ENCODE measurements around the gene LHPP.
"Not testable (repeated sequence)": the region's sequence is repeated elsewhere in the genome, so short reads cannot be mapped to it uniquely, and the experiment has no call there.

The LHPP gene

DNA sequence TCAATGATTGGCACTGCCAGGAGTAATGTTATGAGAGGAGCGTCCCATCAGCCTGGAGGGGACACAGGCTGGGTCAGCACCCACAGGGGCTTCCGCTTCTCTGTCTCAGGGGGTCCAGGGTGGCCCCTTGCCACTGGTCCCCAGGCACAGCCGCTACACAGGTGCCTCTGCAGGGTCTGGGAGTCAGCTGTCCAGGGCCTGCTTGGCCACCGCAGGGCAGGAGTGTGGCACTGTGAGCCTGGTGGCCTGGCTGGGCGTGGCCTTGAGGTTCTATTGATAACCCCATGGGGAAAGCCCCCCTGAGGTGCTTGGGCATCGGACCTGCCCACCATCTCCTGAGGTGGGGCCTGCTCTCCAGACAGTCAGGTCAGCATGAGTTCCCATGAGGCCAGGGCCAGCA, 136.6 kb downstream of the LHPP start:
- no peak for DNase-seq

DNA sequence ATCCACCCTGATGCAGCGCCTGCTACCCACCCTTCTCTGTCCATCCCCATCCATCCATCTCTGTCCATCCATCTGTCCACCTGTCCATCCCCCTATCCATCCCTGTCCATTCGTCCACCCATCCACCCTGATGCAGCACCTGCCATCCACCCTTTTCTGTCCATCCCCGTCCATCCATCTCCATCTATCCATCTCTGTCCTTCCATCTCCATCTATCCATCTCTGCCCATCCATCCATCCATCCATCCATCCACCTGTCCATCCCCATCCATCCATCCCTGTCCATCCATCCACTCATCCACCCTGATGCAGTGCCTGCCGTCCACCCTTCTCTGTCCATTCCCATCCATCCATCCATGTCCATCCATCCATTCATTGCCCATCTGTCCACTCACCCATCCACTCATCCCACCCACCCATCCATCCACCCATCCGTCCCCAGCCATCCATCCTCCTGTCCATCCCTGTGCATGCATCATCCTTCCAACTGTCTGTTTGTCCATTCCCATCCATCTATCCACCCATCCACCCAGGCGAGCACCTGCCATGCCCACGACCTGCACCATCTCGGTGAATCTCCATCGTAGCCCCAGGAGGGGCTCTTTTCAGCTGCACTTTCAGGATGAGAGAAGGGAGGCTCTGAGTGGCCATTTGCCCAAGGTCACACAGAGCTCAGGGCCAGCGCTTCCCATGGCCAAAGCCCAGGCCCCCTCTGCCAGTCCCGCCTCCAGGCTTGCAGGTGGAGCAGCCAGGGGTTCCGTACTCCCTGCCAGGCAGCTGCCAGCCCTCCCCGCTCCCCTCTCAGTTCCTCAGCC, 137.4 kb downstream of the LHPP start:
- DNase-seq: no peak

DNA sequence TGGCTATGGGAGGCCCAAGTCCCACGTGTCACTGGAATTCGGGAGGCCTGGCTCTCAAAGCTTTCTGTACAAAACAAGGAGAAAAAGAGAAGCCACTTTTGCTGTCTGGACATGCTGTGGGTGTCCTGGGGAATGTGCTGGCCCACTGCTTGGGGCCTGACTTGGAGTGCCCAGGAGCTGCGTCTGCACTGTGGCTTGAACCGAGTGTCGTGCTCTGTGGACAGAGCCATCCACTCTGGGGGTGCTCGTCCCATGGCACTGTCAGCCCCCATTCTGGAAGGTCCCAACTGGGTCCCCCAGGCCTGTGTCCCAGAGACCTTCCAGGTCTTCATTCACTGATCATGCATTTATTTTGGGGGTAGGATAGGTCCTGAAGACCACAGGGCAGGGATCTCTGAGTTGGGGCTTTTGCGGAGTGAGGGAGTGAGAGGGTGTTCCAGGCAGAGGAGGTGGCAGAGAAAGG, 138.0 kb downstream of the LHPP start:
- no peak for DNase-seq

GRCh38 chr10:124600051-124600880, 138.6 kb downstream of the LHPP start:
- DNase-seq: no peak

DNA sequence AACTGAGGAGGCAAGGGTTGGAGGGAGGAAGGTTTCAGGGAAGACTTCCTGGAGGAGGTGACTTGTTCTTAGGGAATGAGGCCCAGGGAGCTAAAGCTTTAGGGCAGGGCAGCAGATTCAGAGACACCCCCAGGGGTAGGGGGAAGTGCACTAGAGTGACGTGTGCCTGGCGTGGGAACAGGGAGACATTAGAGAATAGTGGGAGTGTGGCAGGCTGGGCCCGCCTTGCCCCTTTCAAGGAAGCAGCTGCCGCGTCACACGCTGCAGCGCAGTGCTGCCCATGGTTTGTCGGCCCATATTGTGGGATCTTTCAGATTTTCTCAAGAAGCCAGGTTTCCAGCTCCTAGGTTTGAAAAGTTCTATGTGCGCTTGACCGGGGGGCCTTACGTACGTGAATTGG, 139.4 kb downstream of the LHPP start:
- DNase-seq: no peak

DNA sequence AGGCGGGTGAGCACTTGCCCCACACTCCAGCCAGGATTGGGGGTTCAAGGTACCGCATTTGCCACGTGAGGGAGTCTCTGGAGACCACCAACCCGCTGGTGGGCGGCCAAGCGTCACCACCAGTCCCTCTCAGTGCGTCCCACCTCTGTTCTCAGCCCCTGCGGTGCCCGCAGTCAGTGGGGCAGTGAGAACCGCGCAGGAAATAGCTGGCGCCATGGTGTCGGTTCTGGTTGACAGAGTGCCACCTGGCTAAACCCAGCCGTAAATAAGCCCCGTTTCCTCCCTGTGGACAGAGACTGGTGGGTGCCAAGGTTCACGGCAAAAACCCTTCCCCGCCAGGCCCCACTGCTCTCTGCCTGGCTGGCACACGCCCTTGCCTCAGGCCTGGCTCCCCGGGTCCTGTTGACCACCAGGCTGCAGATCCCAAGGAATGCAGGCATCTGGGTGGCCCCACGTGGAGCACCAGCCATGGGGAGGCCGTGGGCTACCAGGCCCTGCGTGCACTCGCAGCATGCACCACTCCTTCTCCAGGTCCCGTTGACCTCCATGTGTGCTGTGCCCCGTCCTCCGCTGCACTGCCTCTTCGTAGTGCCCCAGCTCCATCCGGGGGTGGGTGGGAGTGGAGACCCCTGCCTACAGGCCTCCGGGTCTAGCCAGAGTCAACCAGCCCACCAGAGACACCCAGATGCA, 140.0 kb downstream of the LHPP start:
- no peak for DNase-seq

DNA sequence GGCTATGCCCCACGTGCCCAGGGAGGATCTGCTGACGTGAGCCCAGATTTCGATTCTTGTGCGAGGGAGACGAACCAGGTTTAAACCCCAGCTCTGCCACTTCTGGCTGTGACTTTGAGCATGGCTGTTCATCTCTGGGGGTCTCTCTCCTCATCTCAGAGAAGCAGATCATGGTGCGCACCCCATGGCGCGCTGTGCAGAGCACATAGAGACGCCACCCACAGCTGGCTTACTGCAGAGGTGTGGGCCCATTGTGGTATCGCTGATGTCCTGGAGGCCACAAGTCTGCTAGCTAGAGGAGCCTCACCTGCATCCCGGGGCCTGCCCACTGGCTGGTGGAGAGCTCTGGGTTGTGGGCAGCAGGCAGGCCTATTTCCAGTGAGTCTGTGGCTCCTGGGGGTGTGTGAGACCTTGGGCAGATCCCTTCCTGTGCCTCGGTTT, 140.5 kb downstream of the LHPP start:
- no peak for DNase-seq

DNA sequence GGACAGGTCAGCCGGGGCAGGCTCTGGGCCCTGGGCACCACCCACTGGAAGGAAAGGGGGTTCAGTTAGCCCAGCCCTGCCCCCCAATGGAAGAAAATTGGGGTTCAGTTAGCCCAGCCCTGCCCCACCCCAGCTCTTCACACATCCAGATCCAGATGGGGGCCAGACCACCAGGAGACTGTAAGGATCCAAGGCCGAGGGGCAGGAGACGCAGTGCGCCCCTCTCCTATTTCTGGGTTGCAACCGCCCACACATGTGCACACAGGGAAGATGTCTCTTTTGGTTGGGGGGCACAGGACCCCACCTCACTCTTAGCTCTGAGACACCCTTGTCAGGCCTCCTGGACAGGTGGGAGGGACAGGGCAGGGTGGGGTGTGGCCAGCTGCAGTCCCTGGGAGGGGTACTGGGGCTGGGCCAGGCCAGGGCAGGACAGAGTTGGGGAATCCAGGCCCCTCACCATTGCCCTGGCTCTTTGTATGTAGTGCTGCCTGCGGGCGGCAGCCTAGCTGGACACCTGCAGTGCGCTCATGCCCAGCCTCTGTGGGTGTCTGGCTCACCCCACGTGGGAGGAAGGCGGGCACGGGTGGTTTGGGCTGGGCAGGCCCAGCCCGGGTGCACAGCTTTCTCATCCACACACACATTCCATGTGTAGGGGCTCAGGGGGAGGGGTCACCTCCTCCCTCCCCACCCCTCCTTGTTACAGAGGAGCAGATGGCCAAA, 141.2 kb downstream of the LHPP start:
- DNase-seq: no peak

- DNase-seq: no peak
These were observed 142.0 kb downstream of the LHPP start for GRCh38 chr10:124603376-124604213.

GRCh38 chr10:124604214-124605000, 142.8 kb downstream of the LHPP start:
- no peak for DNase-seq

GRCh38 chr10:124605001-124605370, 143.4 kb downstream of the LHPP start:
- DNase-seq: no peak

DNA sequence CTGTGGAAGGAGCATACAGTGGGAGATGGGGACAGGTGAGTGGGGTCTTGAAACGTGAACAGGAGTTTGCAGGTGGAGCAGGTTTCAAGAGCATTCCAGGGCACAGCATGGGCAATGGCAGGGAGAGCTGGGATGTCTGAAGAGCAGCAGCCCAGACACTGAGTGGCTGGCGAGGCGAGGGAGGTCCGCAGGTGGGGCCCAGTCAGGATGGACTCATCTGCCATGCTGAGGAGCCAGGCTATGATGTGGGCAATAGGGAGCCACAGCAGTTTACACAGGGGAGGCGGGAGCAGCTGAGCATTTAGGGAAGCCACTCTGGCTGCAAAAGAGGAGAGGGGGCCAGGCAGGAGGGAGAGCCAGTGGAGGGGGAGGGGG, 143.8 kb downstream of the LHPP start:
- no peak for DNase-seq

DNA sequence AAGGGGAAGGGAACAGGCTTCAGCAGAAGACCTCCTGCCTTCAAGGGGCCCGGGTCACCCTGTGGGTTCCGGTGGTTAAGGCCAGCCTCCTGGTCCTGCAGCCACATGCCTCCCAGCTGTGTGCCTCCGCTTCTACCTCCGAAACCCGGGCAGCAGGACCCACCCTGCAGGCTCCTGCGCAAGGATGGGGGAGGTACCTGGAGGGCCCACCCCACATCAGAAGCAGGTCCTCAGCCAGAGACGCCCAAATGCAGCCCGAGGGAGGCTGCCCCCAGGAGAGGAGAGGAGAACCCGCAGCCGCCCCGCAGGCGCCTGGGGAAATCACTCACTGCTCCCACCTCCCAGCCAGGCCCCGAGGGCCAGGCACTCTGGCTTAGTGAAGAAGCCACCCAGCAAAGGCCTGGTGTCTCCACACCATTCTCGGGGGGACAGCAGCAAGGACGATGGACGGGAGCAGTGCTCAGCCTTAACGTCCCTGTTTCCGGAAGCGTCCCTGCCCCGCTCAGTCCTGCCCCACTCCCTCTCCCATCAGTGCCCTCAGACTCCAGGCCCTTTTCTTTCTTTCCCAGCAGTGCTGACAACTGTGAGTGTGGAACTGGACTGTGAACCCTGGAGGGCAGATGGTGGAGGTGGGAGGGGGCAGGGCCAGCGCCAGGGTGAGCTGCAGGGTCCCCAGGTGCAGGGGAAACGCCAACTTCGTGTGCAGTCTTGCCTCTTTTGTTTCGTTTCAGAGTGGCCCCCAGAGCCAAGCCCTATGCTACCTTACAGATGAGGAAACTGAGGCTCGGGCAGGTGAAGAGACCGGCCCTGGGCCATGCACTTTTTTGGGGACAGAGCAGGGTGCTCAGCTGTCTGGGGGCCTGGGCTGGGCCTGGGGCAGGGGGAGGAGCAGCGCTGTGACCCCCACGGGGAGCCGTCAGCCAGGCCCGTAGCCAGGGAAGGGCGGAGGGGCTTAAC, 144.5 kb downstream of the LHPP start:
- DNase-seq: no peak

DNA sequence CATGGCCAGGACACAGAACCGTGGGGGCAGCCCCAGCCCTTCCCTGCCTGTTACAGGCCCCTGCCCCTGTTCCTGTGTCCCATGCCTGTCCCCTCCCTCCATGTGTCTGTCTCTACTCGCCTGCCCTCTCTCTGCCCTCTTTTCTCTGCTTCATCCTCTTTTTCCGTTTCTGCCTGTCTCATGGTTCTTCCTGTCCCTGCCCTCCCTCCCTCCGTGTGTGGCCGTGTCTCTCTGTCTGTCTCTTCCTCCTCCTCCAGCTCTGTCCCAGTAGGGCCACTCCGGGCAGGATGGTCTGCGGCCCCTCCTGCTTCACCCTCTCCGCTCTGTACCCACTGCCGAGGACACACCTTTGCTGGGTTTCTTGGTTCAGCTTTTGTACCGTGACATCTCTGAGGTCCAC, 145.2 kb downstream of the LHPP start:
- no peak for DNase-seq

GRCh38 chr10:124607693-124608092, 146.1 kb downstream of the LHPP start:
- DNase-seq: no peak

GRCh38 chr10:124608093-124608721, 146.6 kb downstream of the LHPP start:
- no peak for DNase-seq

DNA sequence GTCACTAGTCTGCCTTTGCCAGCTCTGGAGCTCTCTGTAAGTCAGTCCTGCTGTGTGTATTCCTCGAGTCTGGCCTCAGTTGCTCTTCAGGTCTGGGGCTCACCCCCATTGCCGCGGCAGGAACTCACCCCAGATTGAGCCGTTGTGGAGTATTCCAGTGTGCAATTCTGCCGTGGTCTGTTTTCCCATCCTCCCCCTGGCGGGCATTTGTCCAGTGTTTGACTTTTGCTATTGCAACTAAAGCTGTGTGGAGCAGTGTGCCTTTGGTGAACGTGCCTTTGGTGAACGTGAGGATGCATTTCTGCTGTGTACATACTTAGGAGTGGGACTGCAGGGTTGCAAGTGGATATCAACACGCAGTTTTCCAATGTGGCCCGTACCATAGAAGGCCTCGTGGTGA, 148.1 kb downstream of the LHPP start:
- DNase-seq: no peak

DNA sequence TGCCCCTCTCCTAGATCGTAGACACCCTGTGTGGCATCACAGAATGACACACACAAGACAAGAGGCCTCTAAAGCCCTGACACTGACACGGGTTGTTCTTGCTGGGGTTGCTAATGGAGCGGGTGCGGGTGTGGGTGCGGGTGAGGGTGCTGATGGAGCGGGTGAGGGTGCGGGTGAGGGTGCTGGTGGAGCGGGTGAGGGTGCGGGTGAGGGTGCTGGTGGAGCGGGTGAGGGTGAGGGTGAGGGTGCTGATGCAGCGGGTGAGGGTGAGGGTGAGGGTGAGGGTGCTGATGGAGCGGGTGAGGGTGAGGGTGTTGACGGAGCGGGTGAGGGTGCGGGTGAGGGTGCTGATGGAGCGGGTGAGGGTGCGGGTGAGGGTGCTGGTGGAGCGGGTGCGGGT, 148.6 kb downstream of the LHPP start:
- DNase-seq: not testable (repeated sequence)

DNA sequence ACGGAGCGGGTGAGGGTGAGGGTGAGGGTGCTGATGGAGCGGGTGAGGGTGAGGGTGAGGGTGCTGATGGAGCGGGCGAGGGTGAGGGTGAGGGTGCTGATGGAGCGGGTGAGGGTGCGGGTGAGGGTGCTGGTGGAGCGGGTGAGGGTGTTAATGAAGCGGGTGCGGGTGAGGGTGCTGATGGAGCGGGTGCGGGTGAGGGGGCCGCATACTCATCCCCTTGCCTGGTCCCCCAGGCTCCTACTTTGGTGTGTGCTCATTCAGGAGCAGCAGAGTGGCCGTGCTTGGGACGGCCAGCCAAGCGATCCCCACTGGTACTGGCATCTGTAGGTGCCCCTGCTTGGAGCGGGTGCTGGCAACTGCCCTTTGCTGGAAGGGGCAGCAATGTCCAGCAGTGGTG, 149.2 kb downstream of the LHPP start:
- not testable (repeated sequence) for DNase-seq
